Occipital lobe (tissue), 2 donors: ENCODE results near the gene TMEM248. TPM values are rescaled to one million over a fixed set of nuclear protein-coding genes. Genes with fewer than 3 reads are reported as not detected.
"Not testable (repeated sequence)": the region's sequence is repeated elsewhere in the genome, so short reads cannot be mapped to it uniquely, and the experiment has no call there.

Source experiments
- DNase-seq: peaks from one replicate; lab custom pipeline; 2025; lab: John Stamatoyannopoulos, UW
- total RNA-seq: library from RNA; depleted of rRNA; stranded (reverse); fragments of >200 nt; gene quantifications from one replicate; pipeline ENCODE4 v1.2.3, GENCODE V29; 2014

TMEM248 gene
- total RNA-seq, 1 donor from 2014 or later = 54.4 TPM

DNA sequence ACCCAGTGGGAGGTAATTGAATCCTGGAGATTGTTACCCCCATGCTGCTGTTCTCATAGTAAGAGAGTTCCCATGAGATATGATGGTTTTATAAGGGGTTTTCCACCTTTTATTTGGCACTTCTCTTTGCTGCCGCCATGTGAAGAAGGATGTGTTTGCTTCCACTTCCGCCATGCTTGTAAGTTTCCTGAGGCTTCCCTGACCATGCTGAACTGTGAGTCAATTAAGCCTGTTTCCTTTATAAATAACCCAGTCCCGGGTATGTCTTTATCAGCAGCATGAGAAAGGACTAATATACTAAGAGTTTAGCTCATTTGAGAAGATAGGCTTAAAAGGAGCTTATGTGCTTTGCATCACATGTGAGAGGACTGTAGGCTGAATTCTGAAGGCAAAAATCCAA, 29.3 kb downstream of the TMEM248 start:
- no peak for DNase-seq

DNA sequence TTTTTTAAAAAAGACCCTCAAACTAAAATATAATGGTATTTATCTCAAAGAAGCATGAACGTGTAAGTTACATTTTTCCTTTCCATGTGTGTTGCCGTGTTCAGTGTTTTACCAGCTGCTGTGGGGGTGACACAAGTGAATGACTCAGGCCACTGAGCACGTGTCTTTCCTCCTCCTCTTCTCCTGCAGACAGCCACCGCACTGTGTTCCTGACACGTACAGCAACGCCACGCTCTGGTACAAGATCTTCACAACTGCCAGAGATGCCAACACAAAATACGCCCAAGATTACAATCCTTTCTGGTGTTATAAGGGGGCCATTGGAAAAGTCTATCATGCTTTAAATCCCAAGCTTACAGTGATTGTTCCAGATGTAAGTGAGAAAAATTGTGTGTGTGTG, 29.7 kb downstream of the TMEM248 start:
- peak; percentile 71 for DNase-seq

DNA sequence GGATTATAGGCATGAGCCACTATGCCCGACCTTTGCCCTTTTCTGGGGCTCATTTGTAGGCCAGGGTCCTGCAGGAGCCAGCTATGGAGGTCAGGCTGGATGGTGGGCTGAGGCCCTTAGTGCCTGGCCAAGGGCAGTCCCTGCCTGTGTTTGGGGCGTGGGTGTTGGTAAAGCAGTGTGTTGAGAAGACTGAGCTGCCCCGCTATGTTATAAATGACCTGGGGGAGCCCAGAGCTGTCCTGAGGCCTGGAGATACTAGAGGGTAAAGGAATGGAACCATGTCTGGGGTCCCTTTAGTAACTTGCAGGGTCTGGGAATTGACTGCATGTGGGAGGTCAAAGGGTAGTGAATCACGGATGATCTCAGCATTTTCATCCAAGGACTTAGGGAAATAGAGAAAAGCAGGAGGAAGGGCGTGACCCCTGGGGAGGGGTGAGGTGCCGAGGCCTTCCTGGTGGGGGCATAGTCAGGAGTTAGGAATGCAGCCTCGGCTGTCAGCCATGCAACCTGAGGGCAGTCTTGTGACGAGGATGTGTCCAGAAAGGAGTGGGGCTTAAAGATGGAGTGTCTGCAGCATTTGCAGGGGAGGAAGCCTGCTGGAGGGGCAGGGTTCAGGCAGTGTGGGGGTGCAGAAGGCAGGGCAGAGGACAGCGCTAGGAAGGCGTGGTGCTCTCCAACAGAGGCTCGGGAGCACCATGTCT, 31.5 kb downstream of the TMEM248 start:
- DNase-seq = no peak

DNA sequence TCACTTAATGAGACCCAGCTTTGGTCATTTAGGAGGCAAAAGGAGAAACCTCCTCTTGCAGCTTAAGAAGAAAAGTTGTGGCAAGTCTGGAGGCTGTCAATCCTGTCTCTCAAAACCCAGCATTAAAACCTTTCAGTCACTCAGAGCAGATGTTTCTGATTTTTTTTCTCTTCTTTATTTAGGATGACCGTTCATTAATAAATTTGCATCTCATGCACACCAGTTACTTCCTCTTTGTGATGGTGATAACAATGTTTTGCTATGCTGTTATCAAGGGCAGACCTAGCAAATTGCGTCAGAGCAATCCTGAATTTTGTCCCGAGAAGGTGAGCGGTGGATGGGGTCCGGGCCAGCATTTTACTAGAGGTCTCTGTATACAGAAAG, 32.0 kb downstream of the TMEM248 start:
- DNase-seq = no peak

DNA sequence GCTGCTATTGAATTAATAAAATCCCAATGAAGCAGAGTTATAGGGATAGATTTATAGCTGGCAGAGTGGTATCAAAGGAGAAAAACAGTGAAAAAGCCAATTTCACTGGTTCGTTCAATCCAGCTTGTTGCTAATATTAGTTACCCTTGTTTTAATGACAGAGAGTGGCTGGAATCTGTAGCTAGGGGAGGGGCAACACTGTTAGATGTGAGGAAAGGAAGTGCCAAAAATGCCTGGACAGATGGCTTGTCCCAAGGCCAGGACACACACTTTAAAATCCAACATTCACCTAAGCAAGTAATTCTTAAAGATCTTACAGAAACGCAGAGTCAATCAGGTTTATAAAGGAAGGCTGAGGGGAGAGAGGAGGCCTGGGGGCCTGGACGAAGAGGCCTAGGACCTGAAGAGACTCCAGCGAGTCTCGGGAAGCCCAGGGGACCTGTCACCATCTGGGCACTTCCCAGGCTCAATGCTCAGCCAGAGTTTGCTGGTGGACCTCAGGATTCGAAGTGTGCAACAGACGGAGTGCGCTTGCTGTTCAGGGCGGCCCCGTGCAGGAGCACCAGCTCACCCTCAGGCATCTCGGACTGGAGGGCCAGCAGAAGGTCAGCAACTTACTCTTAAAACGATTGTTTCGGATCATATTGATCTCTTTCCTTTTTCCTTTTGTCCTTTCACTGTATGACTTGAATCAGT, 36.7 kb downstream of the TMEM248 start:
- no peak for DNase-seq

DNA sequence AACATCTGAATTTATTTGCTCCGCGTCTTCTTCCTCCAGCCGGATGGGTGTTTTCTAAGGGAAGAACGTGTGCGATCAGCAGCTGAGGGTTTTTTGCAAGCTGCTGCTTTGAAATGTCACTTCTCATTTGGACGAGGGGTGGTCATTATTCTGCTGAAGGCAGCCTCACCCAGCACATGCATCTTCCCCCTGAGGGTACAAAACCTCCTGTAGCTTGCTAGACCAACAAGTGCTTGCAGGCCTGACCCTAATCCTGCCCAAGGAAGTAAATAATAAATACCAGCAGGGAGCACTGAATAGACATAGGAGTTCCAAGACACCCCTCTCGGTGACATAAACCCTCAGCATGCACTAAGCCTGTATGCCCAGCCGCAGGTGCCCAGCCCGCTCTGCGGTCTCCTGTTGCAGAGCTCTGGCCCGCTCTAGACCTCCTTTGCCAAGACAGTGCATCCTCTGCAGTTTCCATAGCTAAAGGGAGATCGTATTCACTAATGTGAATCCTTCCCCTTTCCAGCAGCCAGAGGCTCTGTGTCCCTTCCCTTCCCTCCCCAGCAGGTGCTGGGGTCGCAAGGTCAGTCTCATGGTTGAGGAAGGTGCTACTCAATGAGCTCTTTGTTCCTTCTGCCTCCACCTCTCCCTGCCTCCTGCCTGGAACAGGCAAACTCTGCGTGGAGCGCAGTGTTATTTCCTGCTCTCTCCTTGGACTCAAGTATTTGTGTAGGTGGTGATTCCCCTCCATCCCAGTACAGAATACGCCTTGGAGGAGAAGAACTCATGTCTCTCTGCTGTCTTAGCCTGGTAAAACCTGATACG, 37.7 kb downstream of the TMEM248 start:
- no peak for DNase-seq

DNA sequence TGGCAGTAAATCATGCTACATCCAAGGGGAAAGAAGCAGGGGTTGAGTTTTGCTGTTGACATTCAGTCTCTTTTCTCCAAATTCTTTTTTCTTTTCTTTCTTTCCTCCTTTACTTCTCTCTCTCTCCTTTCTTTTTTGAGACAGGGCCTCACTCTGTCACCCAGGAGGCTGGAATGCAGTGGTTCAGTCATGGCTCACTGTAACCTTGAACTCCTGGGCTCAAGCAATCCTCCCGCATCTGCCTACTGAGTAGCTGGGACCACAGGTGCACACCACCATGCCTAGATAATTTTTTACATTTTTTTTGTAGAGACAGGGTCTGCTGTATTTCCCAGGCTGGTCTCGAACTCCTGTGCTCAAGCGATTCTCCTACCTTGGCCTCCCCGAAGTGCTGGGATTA, 39.2 kb downstream of the TMEM248 start:
- DNase-seq = no peak

DNA sequence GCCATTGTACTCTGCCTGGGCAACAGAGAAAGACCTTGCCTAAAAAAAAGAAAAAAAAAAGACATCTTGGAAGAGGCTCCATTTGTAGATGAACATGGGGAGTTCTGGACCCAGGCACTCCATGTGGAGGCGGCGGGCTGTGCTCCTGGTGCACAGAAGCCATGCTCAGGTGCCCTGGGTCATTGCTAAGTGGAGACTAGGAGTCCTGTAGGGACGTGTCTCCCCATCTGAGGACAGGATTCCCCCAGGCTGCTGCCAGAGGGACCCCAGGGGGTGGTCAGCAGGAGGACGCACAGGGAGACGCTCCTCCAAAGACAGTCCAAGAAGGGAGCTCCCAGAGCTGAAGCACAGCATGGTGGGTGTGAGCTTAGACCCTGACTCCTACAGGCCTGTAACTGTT, 40.1 kb downstream of the TMEM248 start:
- DNase-seq = no peak

DNA sequence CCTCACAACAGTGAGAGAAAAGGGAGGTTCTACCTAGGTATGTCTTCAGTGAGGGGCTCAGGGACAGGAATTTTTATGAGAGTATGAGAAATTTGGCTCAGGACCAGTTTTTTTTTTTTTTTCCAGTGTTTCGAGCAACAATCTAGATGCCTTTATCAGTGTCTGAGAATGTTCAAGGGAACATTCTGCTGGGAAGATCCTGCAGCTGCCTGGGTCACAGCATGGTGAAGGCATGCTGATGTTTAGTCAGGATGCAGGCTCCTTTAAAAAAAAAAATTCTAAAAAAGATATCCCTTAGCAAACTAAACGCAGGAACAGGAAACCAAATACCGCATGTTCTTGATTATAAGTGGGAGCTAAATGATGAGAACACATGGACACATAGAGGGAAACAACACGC, 43.4 kb downstream of the TMEM248 start:
- no peak for DNase-seq

DNA sequence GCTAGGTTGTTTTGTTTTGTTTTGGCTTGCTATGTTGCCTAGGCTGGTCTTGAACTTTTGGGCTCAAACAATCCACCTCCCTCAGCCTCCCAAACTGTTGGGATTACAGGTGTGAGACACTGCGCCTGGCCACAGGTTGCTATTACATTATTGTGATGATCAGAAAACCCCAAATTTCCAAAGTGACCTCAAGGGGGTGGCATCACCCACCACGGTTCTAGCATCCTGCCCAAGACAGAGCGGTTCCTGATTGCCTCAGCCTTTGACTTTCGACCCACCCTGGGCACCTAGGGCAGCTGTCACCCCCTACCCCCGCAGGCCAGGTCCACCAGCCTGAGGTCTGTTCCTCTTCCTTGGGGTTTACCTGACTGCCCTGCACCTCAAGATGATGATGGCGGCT, 46.0 kb downstream of the TMEM248 start:
- no peak for DNase-seq

DNA sequence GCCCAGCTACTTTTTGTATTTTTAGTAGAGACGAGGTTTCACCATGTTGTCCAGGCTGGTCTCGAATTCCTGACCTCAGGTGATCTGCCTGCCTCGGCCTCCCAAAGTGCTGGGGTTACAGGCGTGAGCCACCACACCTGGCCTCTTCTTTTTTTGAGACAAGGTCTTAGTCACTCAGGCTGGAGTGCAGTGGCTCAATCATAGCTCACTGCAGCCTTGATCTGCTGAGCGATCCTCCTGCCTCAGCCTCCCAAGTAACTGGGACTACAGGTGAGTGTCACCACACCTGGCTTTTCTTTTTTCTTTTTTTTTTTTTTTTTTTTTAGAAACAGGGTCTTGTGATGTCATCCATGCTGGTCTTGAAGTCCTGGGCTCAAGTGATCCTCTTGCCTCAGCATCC, 48.0 kb downstream of the TMEM248 start:
- not testable (repeated sequence) for DNase-seq

DNA sequence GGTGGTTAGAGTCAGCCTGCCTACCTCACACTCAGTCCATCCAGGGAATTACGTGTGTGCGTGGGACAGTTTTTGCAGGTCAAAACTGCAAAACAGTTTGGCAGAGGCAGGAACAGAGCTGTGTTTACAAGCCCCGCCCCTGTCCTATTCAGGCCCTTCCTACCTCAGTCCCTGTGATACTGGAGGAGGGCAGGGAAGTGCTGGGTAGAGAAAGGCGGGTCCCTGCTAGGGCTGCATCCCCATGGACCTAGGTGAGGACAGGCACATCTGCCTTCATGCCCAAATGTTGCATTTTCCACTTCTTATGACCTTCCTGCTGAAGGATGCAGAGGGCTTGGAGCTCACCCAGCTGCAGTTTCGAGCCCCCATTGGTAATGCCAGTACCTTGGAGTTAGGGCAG, 49.3 kb downstream of the TMEM248 start:
- no peak for DNase-seq

DNA sequence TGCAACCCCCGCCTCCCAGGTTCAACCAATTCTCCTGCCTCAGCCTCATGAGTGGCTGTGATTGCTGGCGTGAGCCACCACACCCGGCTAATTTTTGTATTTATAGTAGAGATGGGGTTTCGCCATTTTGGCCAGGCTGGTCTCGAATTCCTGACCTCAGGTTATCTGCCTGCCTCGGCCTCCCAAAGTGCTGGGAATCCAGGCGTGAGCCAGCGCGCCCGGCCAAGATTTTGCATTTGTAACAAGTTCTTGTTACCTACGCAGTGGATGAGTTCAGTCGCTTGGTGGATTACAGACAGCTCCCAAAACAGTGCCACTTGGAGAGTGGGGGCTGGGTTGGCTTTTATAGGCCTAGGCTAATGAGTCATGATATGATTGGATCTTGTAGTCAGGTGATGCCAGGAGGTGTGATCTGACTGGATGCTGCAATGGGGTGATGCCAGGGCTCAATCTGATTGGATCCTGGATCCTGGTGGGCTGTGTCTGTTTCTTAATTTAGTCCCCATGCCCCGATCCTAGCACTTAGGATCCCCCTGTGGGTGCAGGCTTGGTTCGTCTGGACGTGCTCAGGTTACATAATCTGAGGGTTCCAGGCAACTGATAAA, 54.1 kb downstream of the TMEM248 start:
- no peak for DNase-seq

DNA sequence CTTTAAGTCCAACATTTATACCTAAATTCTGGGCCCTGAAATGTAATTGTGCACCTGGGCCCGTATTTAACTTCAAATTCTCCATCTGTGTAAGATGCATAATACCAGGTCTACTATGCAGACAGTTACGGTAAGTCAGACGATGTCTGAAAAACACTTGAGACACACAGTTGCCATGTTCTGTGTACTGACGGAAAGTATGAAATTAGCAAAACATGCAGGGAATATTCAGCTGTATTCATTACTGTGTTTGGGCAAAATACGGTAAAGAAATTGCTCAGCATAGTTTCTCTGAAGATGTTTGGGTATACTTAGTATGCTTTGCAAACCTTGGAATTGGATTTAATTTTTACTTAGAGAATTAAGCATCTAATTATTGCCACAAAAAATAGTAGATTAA, 57.3 kb downstream of the TMEM248 start:
- DNase-seq = not testable (repeated sequence)

DNA sequence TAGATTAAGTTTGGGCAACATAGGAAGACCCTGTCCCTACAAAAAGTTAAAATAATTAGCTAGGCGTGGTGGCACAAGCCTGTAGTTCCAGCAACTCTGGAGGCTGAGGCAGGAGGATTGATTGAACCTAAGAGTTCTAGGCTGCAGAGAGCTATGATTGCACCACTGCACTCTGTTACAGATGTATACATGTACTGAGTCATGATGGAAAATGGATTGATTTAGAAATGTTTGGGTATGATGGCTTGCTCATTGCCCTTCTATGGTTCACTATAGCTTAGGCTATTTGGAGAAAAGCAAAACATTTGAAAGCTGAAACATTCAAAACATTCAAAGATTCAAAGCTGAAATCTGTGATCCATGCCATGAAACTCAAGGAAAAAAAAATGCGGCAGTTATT, 58.0 kb downstream of the TMEM248 start:
- DNase-seq = not testable (repeated sequence)

DNA sequence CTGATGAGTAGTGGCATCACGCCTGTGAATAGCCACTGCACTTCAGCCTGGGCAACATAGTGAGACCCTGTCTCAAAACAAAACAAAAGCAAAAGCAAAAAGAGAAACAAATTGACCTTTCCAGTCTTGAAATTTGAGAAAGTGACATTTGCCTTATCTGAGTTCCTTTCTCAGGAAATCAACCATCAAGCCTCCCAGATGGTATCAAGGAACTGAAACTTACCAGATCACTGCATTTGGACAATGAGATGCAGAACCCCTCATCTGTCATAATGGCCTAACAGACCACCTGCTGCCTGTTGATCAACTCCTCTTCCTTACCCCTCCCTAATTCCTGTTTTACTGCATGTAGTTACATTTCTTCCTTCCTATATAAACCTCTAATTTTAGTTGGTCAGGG, 59.3 kb downstream of the TMEM248 start:
- not testable (repeated sequence) for DNase-seq

DNA sequence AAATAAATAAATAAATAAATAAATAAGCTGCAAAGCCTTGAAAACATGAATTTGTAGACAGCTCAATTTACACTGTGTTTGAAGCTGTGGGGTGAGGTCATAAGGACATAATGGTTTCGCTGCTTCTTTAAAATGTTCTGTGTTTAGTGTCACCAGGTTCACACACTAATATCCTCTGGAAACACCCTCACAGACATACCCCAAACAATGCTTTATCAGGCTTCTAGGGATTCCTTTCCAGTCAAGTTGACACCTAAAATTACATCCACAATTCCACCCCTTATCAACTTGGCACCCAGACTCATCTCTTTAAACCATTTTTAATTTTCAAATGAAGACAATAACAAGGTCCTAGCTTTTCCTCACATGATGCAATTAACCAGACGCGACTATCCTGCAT, 68.5 kb downstream of the TMEM248 start:
- not testable (repeated sequence) for DNase-seq

DNA sequence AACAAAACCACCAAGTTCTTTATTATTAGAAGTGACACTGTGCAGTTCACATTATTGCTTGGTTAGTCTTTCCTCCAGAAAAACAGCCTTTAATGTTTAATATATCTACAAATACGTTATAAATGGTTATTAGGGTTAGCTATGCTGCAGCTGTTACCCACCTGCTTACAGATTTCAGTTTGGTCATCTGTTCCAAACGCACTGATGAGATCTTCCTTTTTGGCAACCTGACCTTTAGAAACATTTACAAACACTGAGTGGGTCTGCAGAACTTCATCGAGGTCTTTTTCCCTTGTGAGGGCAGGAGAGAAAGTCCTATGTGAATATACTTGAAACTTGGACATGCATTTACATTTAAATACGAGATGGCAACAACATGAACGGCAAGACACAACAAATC, 73.0 kb downstream of the TMEM248 start:
- DNase-seq = not testable (repeated sequence)

DNA sequence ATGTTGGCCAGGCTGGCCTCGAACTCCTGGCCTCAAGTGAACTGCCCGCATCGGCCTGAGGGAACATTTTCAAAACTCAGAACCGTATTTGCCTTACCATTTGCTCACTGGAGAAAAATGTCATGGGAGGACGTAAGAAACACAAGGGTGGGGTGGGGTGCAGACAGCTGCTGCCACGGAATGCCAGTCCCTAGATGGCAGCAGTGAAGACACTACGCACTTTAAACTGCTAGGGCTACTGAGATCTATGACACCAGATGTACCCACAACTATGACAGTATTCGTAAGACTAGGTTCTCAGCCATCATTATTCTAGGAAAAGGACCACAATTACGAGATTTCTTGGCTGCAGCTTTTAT, 73.6 kb downstream of the TMEM248 start:
- peak; percentile 18 for DNase-seq

DNA sequence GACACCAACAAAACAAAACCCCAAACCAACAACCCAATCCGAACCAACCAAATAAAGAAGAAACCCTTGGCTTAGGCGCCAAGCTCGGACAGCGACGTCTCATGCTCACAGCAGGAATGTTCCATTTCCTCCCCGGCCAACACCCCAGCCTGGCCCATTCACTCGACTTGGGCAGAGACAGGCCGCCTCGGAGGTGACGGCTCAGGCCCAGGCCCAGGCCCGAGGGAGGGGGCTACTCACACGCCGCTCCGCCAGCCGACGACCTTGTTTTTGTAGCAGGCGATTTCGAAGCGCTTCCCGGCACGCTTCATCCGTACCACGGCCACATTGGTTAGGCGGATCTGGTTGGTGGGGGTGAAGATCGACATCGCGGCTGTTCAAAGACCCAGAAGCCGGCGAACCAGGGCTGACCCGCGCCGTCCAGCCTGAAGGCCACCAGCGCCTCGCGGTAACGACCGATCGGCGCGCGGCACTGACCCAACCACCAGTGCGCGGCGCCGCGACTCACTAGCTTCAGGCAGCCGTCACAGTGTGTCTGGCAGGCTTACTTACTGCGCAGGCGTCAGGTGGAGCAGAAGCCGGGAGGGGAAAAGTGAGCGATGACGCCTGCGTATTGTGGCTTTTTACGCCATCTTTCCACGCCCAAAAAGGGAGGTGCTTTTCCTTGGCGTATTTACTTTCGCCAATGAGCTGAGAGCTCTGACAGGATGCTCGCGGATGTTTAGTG, 74.2 kb downstream of the TMEM248 start, which contains the start of gene SBDS:
TSS of gene SBDS (minus strand) at position 537 of the 727 bp plus-strand sequence. CDS start at position 368, 169 bp downstream.
- peak; percentile 92 for DNase-seq
